ENCODE results near the gene ZNF662.

ZNF662 gene

GRCh38 chr3:42891042-42891441 lies 14.9 kb upstream of the ZNF662 start:
- DNase-seq, result no peak

GRCh38 chr3:42892169-42892568 lies 13.8 kb upstream of the ZNF662 start:
- no peak for DNase-seq

GRCh38 chr3:42892807-42893206 lies 13.1 kb upstream of the ZNF662 start:
- no peak for DNase-seq

GRCh38 chr3:42894698-42895579 lies 11.0 kb upstream of the ZNF662 start:
- no peak for DNase-seq

- no peak for DNase-seq
These were observed 10.4 kb upstream of the ZNF662 start for GRCh38 chr3:42895580-42895868.

GRCh38 chr3:42898896-42899675 lies 6.9 kb upstream of the ZNF662 start:
- no peak for DNase-seq

- DNase-seq, result no peak
These were observed 5.5 kb upstream of the ZNF662 start for GRCh38 chr3:42900226-42901072.

GRCh38 chr3:42901073-42901415 lies 4.9 kb upstream of the ZNF662 start:
- no peak for DNase-seq

- no peak for DNase-seq
These were observed 3.7 kb upstream of the ZNF662 start for GRCh38 chr3:42902257-42902656.

- DNase-seq, result no peak
These were observed 1.9 kb upstream of the ZNF662 start for GRCh38 chr3:42904076-42904475.

GRCh38 chr3:42905740-42906069 lies 237 bp upstream of the ZNF662 start:
- peak; percentile 20 for DNase-seq

- DNase-seq, result no peak
These were observed 874 bp downstream of the ZNF662 start for GRCh38 chr3:42906848-42907183.

- no peak for DNase-seq
These were observed 2.7 kb downstream of the ZNF662 start for GRCh38 chr3:42908675-42909074.

GRCh38 chr3:42911551-42911950 lies 5.6 kb downstream of the ZNF662 start:
- no peak for DNase-seq

GRCh38 chr3:42914771-42915515 lies 9.0 kb downstream of the ZNF662 start:
- DNase-seq, result no peak

- DNase-seq, result no peak
These were observed 17.7 kb downstream of the ZNF662 start for GRCh38 chr3:42923606-42924005.

GRCh38 chr3:42926310-42926709 lies 20.4 kb downstream of the ZNF662 start:
- DNase-seq, result no peak

- DNase-seq, result no peak
These were observed 28.2 kb downstream of the ZNF662 start for GRCh38 chr3:42934111-42934510.

GRCh38 chr3:42934910-42935309 lies 29.0 kb downstream of the ZNF662 start:
- no peak for DNase-seq

- peak; percentile 5 for DNase-seq
These were observed 29.5 kb downstream of the ZNF662 start for GRCh38 chr3:42935472-42935871.

GRCh38 chr3:42936157-42936981 lies 30.4 kb downstream of the ZNF662 start:
- DNase-seq, result no peak

- no peak for DNase-seq
These were observed 31.4 kb downstream of the ZNF662 start for GRCh38 chr3:42937334-42937733.

Measured in NCI-H345 (cell line).